ENCODE data around the gene RPL36.

DNA sequence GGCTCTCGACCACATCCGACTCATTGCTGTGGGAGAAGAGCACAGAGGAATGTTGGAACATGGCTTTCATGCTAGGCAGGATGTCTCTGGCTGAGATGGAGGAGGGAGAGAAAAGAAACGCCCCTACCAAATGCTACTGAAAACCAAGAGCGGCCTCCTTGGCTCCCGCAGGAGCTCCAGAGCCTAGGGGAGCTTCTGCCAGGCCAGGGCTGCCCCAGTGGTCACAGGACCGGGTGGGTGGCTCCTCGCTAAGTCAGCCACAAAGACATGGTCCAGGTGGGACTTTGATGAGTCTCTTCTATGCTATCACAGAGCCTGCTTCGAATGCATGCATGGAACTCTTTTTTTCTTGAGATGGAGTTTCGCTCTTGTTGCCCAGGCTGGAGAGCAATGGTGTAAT is 23.1 kb downstream of the RPL36 start:
- no peak for TF ChIP-seq POLR2A (IDR thresholded peaks at IDR 0.05; ENCODE audit: low read depth)
- TF ChIP-seq, protein P1, sequence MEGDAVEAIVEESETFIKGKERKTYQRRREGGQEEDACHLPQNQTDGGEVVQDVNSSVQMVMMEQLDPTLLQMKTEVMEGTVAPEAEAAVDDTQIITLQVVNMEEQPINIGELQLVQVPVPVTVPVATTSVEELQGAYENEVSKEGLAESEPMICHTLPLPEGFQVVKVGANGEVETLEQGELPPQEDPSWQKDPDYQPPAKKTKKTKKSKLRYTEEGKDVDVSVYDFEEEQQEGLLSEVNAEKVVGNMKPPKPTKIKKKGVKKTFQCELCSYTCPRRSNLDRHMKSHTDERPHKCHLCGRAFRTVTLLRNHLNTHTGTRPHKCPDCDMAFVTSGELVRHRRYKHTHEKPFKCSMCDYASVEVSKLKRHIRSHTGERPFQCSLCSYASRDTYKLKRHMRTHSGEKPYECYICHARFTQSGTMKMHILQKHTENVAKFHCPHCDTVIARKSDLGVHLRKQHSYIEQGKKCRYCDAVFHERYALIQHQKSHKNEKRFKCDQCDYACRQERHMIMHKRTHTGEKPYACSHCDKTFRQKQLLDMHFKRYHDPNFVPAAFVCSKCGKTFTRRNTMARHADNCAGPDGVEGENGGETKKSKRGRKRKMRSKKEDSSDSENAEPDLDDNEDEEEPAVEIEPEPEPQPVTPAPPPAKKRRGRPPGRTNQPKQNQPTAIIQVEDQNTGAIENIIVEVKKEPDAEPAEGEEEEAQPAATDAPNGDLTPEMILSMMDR (IDR thresholded peaks at IDR 0.05): no peak
- TF ChIP-seq POLR2AphosphoS5 (IDR thresholded peaks at IDR 0.05): no peak
